ENCODE measurements around the gene GMCL2. TPM values are rescaled to one million over a fixed set of nuclear protein-coding genes. Genes with fewer than 3 reads are reported as not detected.

Gene GMCL2
- total RNA-seq, 1 experiment from 2014 or later = not detected

DNA sequence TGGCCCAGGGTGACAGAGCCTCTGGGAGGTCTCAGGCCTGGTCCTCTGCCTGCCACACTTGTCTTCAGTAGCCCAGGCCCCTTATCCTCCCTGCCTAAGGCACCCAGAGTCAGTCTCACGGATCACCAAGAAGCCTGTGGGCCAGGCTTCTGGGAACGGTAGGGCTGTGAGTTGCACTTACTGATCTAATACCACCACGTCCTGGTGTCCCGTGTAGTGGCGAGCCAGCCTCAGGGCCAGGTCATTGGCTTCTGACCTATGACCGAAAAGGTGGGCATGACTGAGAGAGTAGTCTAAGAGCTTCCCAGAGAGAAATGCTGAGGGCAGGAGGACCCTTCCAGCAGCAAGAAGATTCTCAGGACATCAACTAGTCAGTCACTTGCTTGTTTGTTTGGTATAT lies 38.0 kb upstream of the GMCL2 start:
- CTCF ChIA-PET = no interaction called here
- TF ChIP-seq EZH2phosphoT487 (IDR thresholded peaks at IDR 0.05; ENCODE audit: borderline replicate concordance, low read length) (no peak), EZH2 (IDR thresholded peaks at IDR 0.05; ENCODE audit: low read length, unreplicated experiment) (no peak)
- TF ChIP-seq, protein P1, sequence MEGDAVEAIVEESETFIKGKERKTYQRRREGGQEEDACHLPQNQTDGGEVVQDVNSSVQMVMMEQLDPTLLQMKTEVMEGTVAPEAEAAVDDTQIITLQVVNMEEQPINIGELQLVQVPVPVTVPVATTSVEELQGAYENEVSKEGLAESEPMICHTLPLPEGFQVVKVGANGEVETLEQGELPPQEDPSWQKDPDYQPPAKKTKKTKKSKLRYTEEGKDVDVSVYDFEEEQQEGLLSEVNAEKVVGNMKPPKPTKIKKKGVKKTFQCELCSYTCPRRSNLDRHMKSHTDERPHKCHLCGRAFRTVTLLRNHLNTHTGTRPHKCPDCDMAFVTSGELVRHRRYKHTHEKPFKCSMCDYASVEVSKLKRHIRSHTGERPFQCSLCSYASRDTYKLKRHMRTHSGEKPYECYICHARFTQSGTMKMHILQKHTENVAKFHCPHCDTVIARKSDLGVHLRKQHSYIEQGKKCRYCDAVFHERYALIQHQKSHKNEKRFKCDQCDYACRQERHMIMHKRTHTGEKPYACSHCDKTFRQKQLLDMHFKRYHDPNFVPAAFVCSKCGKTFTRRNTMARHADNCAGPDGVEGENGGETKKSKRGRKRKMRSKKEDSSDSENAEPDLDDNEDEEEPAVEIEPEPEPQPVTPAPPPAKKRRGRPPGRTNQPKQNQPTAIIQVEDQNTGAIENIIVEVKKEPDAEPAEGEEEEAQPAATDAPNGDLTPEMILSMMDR (conservative IDR thresholded peaks at IDR 0.05; ENCODE audit: low read depth, low read length) = no peak

DNA sequence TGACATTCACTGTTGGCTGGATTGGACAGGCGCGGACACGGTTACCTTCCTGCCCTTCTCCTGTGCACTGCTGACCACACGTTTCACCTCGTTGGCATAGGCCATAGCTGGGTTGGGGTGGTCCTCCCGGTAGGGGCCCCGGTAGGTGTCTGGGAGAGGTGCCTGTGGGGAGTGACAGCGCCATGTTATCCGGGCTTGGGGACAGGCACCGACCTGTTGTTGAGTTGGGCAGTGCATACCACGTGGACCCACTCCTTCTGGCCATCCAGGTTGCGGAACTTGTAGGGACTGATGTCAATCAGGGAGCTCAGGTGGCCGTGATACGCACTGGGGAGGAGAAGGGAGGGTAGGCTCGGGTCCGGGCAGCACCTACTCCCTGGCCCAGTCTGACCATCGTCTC lies 37.2 kb upstream of the GMCL2 start:
- H3K9me2 ChIP-seq (replicated peaks; ENCODE audit: low read length) = no peaks in the 10 kb centered on the region
- ChIA-PET POLR2A (ENCODE audit: unreplicated experiment) (no interaction called here), CTCF (no interaction called here)
- H3F3A ChIP-seq (ENCODE audit: low read length, unreplicated experiment) = no peaks in the 10 kb centered on the region
- no TSS peak for BruUV-seq (replicated peaks)
- H2AFZ ChIP-seq (ENCODE audit: low read length) = no peak overlapping the region
- H3K9ac ChIP-seq (ENCODE audit: low read length) = no peak overlapping the region
- no peaks in the 10 kb centered on the region for H3K27me3 ChIP-seq (ENCODE audit: low read length)
- no peaks in the 10 kb centered on the region for H3K4me1 ChIP-seq (ENCODE audit: insufficient read depth, low read length)
- H3K79me2 ChIP-seq (ENCODE audit: low read length) = peaks cover 3% of the 10 kb centered on the region
- TF ChIP-seq EZH2 (IDR thresholded peaks at IDR 0.05; ENCODE audit: low read length, unreplicated experiment) (no peak), EZH2phosphoT487 (IDR thresholded peaks at IDR 0.05; ENCODE audit: borderline replicate concordance, low read length) (no peak)
- TF ChIP-seq, protein P1 (conservative IDR thresholded peaks at IDR 0.05; ENCODE audit: low read depth, low read length) = no peak
- ATAC-seq (no peak), DNase-seq (no peak)
- H3K9me3 ChIP-seq (ENCODE audit: low read length) = no peaks in the 10 kb centered on the region
- H3K27ac ChIP-seq (ENCODE audit: low read length) = no peak overlapping the region
- H4K20me1 ChIP-seq (ENCODE audit: low read length) = no peaks in the 10 kb centered on the region
- H3K36me3 ChIP-seq (ENCODE audit: low read depth, low read length) = peaks cover 31% of the 10 kb centered on the region
- intact Hi-C loops (cut with micrococcal nuclease) = no loop called here
- H3K4me3 ChIP-seq (ENCODE audit: low read length) = no peak overlapping the region
- no peak overlapping the region for H3K4me2 ChIP-seq (ENCODE audit: low read length)

More for the DNA sequence above, 38.0 kb upstream of the GMCL2 start:
- Histone ChIP-seq H3K9me3 (ENCODE audit: low read length) (no peaks in the 10 kb centered on the region), H3K4me1 (ENCODE audit: insufficient read depth, low read length) (no peaks in the 10 kb centered on the region), H3K36me3 (ENCODE audit: low read depth, low read length) (peaks cover 39% of the 10 kb centered on the region), H3K79me2 (ENCODE audit: low read length) (peaks cover 11% of the 10 kb centered on the region), H2AFZ (ENCODE audit: low read length) (no peak overlapping the region), H3K27me3 (ENCODE audit: low read length) (no peaks in the 10 kb centered on the region), H3K4me2 (ENCODE audit: low read length) (no peak overlapping the region), H3F3A (ENCODE audit: low read length, unreplicated experiment) (no peaks in the 10 kb centered on the region), H4K20me1 (ENCODE audit: low read length) (no peaks in the 10 kb centered on the region), H3K9ac (ENCODE audit: low read length) (no peak overlapping the region), H3K4me3 (ENCODE audit: low read length) (no peak overlapping the region), H3K27ac (ENCODE audit: low read length) (no peak overlapping the region), H3K9me2 (replicated peaks; ENCODE audit: low read length) (no peaks in the 10 kb centered on the region)
- POLR2A ChIA-PET (ENCODE audit: unreplicated experiment) = no interaction called here
- no peak for ATAC-seq
- BruUV-seq (replicated peaks) = no TSS peak
- intact Hi-C loops (cut with micrococcal nuclease) = no loop called here
- no peak for DNase-seq

DNA sequence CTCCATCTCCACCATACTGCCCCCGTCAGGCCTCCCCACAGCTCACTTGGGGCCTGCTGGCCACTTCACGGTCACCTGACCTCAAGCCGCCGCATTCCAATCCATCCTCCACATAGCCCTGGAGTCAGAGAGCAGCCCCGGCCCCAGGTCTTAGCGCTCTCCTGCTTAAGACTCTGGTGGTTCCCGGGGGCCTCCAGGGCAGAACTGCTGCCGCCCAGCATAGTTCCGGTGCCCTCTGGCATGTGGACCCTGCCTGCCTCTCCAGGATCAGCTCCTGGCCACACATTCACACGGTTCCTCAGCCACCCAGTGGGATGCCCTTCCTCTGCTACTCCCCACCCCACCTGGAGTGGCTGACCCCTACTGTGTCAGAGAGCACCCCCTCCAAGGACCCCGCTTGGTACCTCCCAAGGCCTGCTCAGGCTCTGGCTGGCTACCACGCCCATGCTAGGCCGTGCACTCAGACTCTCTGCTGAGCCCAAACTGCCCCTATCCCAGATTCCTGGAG lies 36.7 kb upstream of the GMCL2 start:
- no peaks in the 10 kb centered on the region for H3K9me3 ChIP-seq (ENCODE audit: low read length)
- H3K9me2 ChIP-seq (replicated peaks; ENCODE audit: low read length) = no peaks in the 10 kb centered on the region
- TF ChIP-seq, protein P1 (conservative IDR thresholded peaks at IDR 0.05; ENCODE audit: low read depth, low read length) = no peak
- TF ChIP-seq EZH2phosphoT487 (IDR thresholded peaks at IDR 0.05; ENCODE audit: borderline replicate concordance, low read length) = no peak
- no peak for TF ChIP-seq EZH2 (IDR thresholded peaks at IDR 0.05; ENCODE audit: low read length, unreplicated experiment)
- intact Hi-C loops (cut with micrococcal nuclease) = no loop called here
- H3K36me3 ChIP-seq (ENCODE audit: low read depth, low read length) = peaks cover 28% of the 10 kb centered on the region
- no peak overlapping the region for H2AFZ ChIP-seq (ENCODE audit: low read length)
- no peak overlapping the region for H3K4me3 ChIP-seq (ENCODE audit: low read length)
- BruUV-seq (replicated peaks) = no TSS peak
- H3K79me2 ChIP-seq (ENCODE audit: low read length) = no peaks in the 10 kb centered on the region
- POLR2A ChIA-PET (ENCODE audit: unreplicated experiment) = no interaction called here
- no peak for ATAC-seq
- no peaks in the 10 kb centered on the region for H3K4me1 ChIP-seq (ENCODE audit: insufficient read depth, low read length)
- no peak overlapping the region for H3K27ac ChIP-seq (ENCODE audit: low read length)
- no peaks in the 10 kb centered on the region for H3K27me3 ChIP-seq (ENCODE audit: low read length)
- CTCF ChIA-PET = no interaction called here
- no peaks in the 10 kb centered on the region for H4K20me1 ChIP-seq (ENCODE audit: low read length)
- no peaks in the 10 kb centered on the region for H3F3A ChIP-seq (ENCODE audit: low read length, unreplicated experiment)
- DNase-seq = no peak
- no peak overlapping the region for H3K9ac ChIP-seq (ENCODE audit: low read length)
- H3K4me2 ChIP-seq (ENCODE audit: low read length) = no peak overlapping the region
